GM23338 (cell line): ENCODE measurements around the gene ARHGEF3. TPM values are rescaled to one million over a fixed set of nuclear protein-coding genes. Genes with fewer than 3 reads are reported as not detected.
A peak's percentile ranks its signal among the peaks of the same experiment; 100 is the strongest.
"Not testable (repeated sequence)": the region's sequence is repeated elsewhere in the genome, so short reads cannot be mapped to it uniquely, and the experiment has no call there.

Experiments
- ATAC-seq: fragments of 200-7000 bp; cut with Tn5 transposase; 3 replicates; pipeline ENCODE4 v1.9.1; 2020
- DNase-seq: peaks from one replicate; pipeline ENCODE4 v3.0.0-alpha.2; 2015; ENCODE audit warnings: low spot score
- H2AFZ ChIP-seq: fragments of 200-600 bp; sonication (generic); 2 replicates; pipeline ENCODE4 v1.8.0; 2016; ENCODE audit warnings: antibody characterized with exemption, mild to moderate bottlenecking, moderate library complexity
- H3F3A ChIP-seq: fragments of 200-600 bp; sonication (generic); replicated peaks from 2 replicates; pipeline ENCODE4 v1.8.0; 2017; ENCODE audit warnings: antibody characterized with exemption, mixed run types, low read depth
- H3K27ac ChIP-seq: fragments of 200-600 bp; sonication (generic); 2 replicates; pipeline ENCODE4 v1.6.1; 2016; ENCODE audit warnings: low read depth
- H3K27me3 ChIP-seq: fragments of 200-600 bp; sonication (generic); 2 replicates; pipeline ENCODE4 v1.8.0; 2016; ENCODE audit warnings: mild to moderate bottlenecking, mixed run types, moderate library complexity; ENCODE audit not compliant: insufficient read depth
- H3K36me3 ChIP-seq: fragments of 200-600 bp; sonication (generic); 2 replicates; pipeline ENCODE4 v1.8.0; 2016; ENCODE audit warnings: mild to moderate bottlenecking; ENCODE audit not compliant: insufficient read depth
- H3K4me1 ChIP-seq: fragments of 200-600 bp; sonication (generic); 2 replicates; pipeline ENCODE4 v1.8.0; 2016; ENCODE audit warnings: mild to moderate bottlenecking, moderate library complexity; ENCODE audit not compliant: insufficient read depth
- H3K4me2 ChIP-seq: fragments of 200-600 bp; sonication (generic); 2 replicates; pipeline ENCODE4 v1.7.1; 2017; ENCODE audit warnings: mixed run types
- H3K4me3 ChIP-seq: fragments of 200-600 bp; sonication (generic); 2 replicates; pipeline ENCODE4 v1.6.1; 2016; ENCODE audit warnings: mixed run types
- H3K79me2 ChIP-seq: fragments of 200-600 bp; sonication (generic); replicated peaks from 2 replicates; pipeline ENCODE4 v1.8.0; 2017; ENCODE audit warnings: mild to moderate bottlenecking; ENCODE audit not compliant: insufficient read depth
- H3K9me2 ChIP-seq: fragments of 200-600 bp; sonication (generic); 2 replicates; pipeline ENCODE4 v1.8.0; 2017; ENCODE audit not compliant: insufficient read depth
- H4K20me1 ChIP-seq: fragments of 200-600 bp; sonication (generic); replicated peaks from 2 replicates; pipeline ENCODE4 v1.8.0; 2017; ENCODE audit warnings: mild to moderate bottlenecking; ENCODE audit not compliant: insufficient read depth
- H3K27ac Mint-ChIP-seq: 2 replicates; pipeline ENCODE4 v1.8.0; 2020; ENCODE audit warnings: inconsistent platforms, mild to moderate bottlenecking, moderate library complexity, mixed read lengths
- H3K27me3 Mint-ChIP-seq: 3 replicates; pipeline ENCODE4 v1.8.0; 2022; ENCODE audit warnings: low read depth, mild to moderate bottlenecking, moderate library complexity, mixed read lengths, inconsistent platforms; ENCODE audit not compliant: insufficient read depth, poor library complexity
- H3K36me3 Mint-ChIP-seq: 3 replicates; pipeline ENCODE4 v1.8.0; 2021; ENCODE audit warnings: low read depth, mild to moderate bottlenecking, inconsistent platforms, moderate library complexity, mixed read lengths
- H3K4me1 Mint-ChIP-seq: 3 replicates; pipeline ENCODE4 v1.8.0; 2020; ENCODE audit warnings: mild to moderate bottlenecking, inconsistent platforms, mixed read lengths
- H3K4me3 Mint-ChIP-seq: 3 replicates; pipeline ENCODE4 v1.8.0; 2021; ENCODE audit warnings: moderate library complexity, mild to moderate bottlenecking, inconsistent platforms, mixed read lengths
- H3K9me3 Mint-ChIP-seq: 3 replicates; pipeline ENCODE4 v1.8.0; 2020; ENCODE audit warnings: moderate library complexity, mild to moderate bottlenecking, inconsistent platforms, mixed read lengths
- CTCF ChIP-seq, 2 experiments: fragments of 200-600 bp in 1 of 2; sonication (generic) in 1 of 2; conservative IDR thresholded peaks; 2 replicates each; pipeline versions ENCODE4 v1.5.1 to v1.6.1; 2016 to 2017; ENCODE audit warnings: antibody characterized with exemption in 2 of 2, low read depth in 2 of 2, mild to moderate bottlenecking in 2 of 2, moderate library complexity in 1 of 2
- EZH2phosphoT487 ChIP-seq: fragments of 200-600 bp; sonication (generic); IDR thresholded peaks from one replicate; pipeline ENCODE4 v1.8.1; 2018; ENCODE audit warnings: antibody characterized with exemption; ENCODE audit not compliant: unreplicated experiment
- ZNF114 ChIP-seq: fragments of 250-450 bp; sonication (Bioruptor Pico); IDR thresholded peaks from 2 replicates; pipeline ENCODE4 v1.5.0; 2020; ENCODE audit warnings: mild to moderate bottlenecking, moderate library complexity
- polyA plus RNA-seq: library from polyadenylated mRNA; unstranded; fragments of >200 nt; fragmentation: Nextera tagmentation; extraction: Ambion mirVana; gene quantifications from 2 replicates; pipeline ENCODE4 v1.2.1, GENCODE V29; 2016
- total RNA-seq: library from RNA; depleted of rRNA; stranded (reverse); fragments of >200 nt; shearing (Covaris generic); gene quantifications from 2 replicates; pipeline ENCODE4 v1.2.3, GENCODE V29; 2014

The ARHGEF3 gene
- total and polyA plus RNA-seq, 2 experiments from 2014 or later = 5.0 to 5.1 TPM

GRCh38 chr3:56718809-56719208, 82.9 kb downstream of the ARHGEF3 start:
- not testable (repeated sequence) for H3K4me2 ChIP-seq, DNase-seq, H4K20me1 ChIP-seq, H3K9me2 ChIP-seq, H3K27me3 ChIP-seq, H3K79me2 ChIP-seq, H3K4me3 ChIP-seq, H3K27ac ChIP-seq, H2AFZ ChIP-seq, H3K27me3 Mint-ChIP-seq, H3K27ac Mint-ChIP-seq, H3F3A ChIP-seq, ATAC-seq, H3K36me3 ChIP-seq, H3K4me3 Mint-ChIP-seq, H3K4me1 Mint-ChIP-seq, H3K4me1 ChIP-seq
- H3K9me3 Mint-ChIP-seq = peaks cover 26% of the 10 kb centered on the region
- H3K36me3 Mint-ChIP-seq = peaks cover 17% of the 10 kb centered on the region; the same call in 2 of the 3 replicates

GRCh38 chr3:56711344-56711743, 90.4 kb downstream of the ARHGEF3 start:
- no peak overlapping the region for H2AFZ ChIP-seq
- TF ChIP-seq CTCF (conservative IDR thresholded peaks at IDR 0.05; ENCODE audit: low read depth in 2 of 2) (peak in 1 of 2 experiments; percentile 23; a peak in 1 of 4 replicates), ZNF114 (CRISPR knock-in tag) (no peak), EZH2phosphoT487 (no peak)
- no peaks in the 10 kb centered on the region for H3K36me3 ChIP-seq
- H3F3A ChIP-seq = no peaks in the 10 kb centered on the region
- H3K79me2 ChIP-seq = no peaks in the 10 kb centered on the region
- Mint-ChIP-seq H3K36me3 (no peaks in the 10 kb centered on the region), H3K9me3 (no peaks in the 10 kb centered on the region; the same call in 1 of the 3 replicates), H3K27ac (no peak overlapping the region), H3K4me3 (no peak overlapping the region), H3K27me3 (peaks cover 2% of the 10 kb centered on the region), H3K4me1 (no peaks in the 10 kb centered on the region)
- H3K27ac ChIP-seq = no peak overlapping the region
- H3K27me3 ChIP-seq = no peaks in the 10 kb centered on the region
- no peak for DNase-seq
- H3K4me3 ChIP-seq = no peak overlapping the region
- no peak overlapping the region for H3K4me2 ChIP-seq
- ATAC-seq = no peak
- no peaks in the 10 kb centered on the region for H3K4me1 ChIP-seq
- no peaks in the 10 kb centered on the region for H3K9me2 ChIP-seq
- H4K20me1 ChIP-seq = no peaks in the 10 kb centered on the region

GRCh38 chr3:56707412-56707811, 94.3 kb downstream of the ARHGEF3 start:
- peak; percentile 29 to 61; a peak in 3 of 4 replicates for TF ChIP-seq CTCF (conservative IDR thresholded peaks at IDR 0.05; ENCODE audit: low read depth in 2 of 2)
- H3K4me3 Mint-ChIP-seq, H3K27ac Mint-ChIP-seq, H3K4me2 ChIP-seq, DNase-seq, H3K4me1 ChIP-seq, H3K27me3 Mint-ChIP-seq, ATAC-seq, H3K9me2 ChIP-seq, H4K20me1 ChIP-seq, H3K27ac ChIP-seq, H3K4me3 ChIP-seq, H2AFZ ChIP-seq, H3K36me3 Mint-ChIP-seq, H3K27me3 ChIP-seq, H3F3A ChIP-seq, H3K36me3 ChIP-seq, H3K9me3 Mint-ChIP-seq, H3K79me2 ChIP-seq, H3K4me1 Mint-ChIP-seq: not testable (repeated sequence)
